HG03103 (cell line): Measurements from ENCODE around the gene CSMD2.

Experiments used
- ATAC-seq: cut with Tn5 transposase; IDR thresholded peaks from one replicate; pipeline ENCODE4 v1.9.1; 2021; ENCODE audit warnings: low read depth; ENCODE audit not compliant: unreplicated experiment

Gene CSMD2

DNA sequence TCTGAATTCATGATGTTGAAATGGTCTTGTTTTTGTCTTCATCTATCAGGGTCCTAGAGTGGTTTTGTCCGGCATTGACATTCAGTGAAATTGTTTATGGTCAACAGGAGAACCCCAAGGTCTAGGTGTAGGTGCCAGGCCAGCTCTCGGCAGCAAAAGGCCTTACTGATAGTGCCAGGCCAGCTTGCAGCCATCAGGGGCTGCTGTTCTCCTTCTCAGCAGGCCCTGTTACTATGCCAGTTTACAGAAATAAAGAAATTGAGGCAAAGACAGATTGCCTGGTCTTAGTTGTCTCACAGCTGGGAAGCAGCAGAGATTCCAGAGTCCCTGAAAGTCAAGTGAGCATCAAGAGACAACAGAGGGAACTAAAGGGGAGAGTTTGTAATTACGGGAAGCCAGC, 289.2 kb downstream of the CSMD2 start:
- ATAC-seq: no peak

- ATAC-seq: no peak
These were observed 290.4 kb downstream of the CSMD2 start for GRCh38 chr1:33874636-33875035.

GRCh38 chr1:33872683-33873082, 292.3 kb downstream of the CSMD2 start:
- ATAC-seq: no peak

- no peak for ATAC-seq
These were observed 292.8 kb downstream of the CSMD2 start for GRCh38 chr1:33872275-33872674.

DNA sequence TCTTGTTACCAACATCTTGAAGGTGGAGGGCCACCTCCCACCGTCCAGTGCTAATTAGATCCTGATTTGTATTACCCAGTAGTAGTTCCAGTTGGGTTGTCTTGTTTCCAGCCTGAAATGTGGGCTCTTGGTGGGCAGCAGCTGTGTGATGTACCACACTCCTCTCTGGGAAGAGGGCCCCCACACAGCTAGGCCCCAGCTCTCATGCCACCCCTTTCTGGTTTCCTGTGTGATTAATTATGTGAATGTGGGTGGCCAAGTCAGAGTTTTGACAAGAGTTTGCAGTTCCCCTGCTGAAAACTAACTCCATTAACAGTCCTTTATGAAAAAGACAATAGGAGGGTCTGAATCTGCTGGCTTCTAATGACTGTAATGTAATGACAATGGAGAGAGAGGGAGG, 297.3 kb downstream of the CSMD2 start:
- no peak for ATAC-seq

DNA sequence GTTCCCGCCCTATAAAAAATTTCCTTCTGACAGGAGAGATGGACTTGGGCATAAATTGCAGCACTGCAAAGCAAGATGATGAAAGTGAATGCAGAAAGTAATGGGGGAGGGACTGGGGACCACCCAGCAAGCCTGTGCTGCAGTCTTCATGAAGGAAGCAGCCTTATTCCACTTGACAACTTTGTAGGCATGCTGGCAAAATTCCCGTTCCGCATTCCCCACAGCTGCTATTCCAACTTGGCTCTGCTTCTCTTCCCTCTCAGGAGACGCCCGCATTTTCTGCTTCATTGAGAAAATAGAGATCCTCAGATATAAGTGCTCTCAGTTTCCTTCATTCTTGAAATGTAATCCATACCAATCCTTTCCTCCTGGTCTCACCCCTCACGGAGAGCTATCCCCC, 298.7 kb downstream of the CSMD2 start:
- no peak for ATAC-seq

GRCh38 chr1:33864460-33865389, 300.3 kb downstream of the CSMD2 start:
- no peak for ATAC-seq

DNA sequence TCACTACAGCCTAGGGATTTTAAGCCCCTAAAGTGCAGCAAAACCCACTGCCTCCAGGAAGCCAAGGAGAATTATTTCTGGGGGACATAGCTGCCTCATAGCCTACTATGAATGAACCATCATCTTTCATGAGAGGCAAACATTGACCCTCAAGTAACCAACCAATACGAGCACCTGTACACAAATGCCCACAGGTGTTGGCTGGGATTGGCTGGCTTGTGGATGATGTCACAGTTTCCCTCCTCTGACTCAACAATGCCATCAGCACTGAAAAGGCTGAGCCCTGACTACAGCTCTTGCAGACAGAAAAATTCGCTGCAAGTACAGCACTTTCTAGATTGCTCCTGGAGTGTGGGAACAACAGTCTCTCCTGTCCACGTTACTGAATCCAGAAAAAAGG, 301.3 kb downstream of the CSMD2 start, which contains the start of gene HMGB4:
TSS of gene HMGB4 (plus strand) at position 301 of the 400 bp plus-strand sequence. CDS start 113 bp downstream, outside the sequence.
- ATAC-seq: no peak

DNA sequence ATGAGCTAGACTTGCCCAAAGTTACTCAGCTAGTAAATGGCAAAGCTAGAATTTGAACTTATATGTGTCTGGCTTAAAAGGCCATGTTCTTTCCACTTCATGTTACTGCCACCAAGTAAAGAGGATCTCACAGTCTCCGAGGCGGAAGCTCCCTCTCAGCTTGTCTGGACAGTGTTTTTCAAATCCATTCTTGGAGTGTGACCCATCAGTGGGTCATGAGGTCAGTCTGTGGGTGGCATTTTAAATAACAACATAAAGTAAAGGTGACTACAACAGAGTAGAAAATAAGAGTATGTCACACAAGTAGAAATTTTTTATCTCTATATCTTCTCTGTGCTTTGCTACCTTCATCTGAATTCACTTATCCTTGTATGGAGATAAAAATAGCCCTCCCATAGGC, 304.4 kb downstream of the CSMD2 start:
- ATAC-seq: no peak

DNA sequence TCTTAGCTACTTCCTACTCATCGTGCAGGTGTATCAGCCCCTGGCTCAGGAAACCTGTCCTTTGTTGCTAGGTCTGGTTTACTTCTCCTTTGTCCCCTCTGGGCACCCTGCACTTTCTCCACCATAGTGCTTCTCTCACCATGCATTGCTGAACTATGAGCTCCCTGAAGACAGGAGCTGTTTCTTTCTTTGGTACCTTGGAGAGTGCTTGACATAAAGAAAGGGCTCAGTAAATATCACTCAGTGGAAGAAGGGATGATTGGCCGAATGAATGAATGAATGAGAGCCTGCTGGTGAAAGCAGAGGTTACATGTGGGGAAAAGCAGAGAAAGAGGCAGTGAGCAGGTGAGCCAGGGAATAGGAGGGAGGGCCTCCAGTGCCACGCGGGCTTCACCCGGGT, 310.9 kb downstream of the CSMD2 start:
- no peak for ATAC-seq

DNA sequence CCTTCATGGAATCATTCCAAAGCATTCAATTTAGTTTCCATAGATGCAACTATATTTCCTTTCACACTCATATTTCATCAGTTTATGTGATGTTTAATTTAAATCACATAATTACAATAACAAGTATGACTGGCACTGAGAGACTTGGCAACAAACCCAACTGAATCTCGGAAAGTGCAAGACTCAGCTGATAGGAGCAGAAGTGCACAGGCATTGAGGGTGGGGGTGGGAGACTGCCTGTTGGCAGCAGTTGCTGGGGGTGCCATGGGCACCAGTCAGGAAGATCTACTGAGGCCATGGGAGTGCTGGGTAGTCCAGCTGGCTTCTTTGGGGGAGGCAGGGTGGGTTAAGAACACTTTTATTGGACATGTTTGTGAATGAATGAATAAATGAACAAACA, 311.6 kb downstream of the CSMD2 start:
- no peak for ATAC-seq

DNA sequence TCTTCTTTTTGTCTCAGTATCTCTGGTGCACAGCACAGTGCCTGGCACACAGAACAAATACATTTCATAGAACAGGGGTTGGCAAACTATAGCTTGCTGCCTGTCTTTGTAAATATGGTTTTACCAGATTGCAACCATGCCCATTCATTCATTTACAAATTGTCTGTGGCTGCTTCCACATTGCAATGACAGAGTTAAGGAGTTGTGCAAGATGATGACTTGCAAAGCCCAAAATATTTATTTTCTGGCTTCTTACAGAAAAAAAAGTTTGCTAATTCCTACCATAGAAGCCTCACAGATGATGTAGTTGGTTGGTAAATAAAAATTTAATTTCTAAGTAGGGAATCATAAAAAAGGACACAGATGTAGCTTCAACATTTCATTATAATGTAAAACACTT, 312.3 kb downstream of the CSMD2 start:
- ATAC-seq: no peak

DNA sequence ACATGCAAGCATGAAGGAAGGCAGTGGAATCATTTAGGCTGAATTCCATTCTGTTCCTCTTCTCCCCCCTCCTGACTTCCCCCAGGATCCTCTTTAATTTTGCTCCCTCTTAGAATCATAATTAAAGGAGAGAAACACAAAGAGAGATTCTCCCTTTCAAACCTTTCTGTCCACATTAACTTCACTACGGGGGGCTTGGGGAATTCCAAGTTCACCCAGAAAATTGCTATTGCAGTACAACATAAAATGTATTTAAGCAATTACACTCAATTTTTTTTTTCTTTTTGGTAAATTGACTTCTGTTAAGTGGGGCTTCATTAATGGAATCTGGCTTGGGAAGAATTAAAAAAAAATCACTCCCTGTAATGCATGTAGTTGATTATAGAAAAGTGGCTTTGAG, 314.5 kb downstream of the CSMD2 start:
- no peak for ATAC-seq

DNA sequence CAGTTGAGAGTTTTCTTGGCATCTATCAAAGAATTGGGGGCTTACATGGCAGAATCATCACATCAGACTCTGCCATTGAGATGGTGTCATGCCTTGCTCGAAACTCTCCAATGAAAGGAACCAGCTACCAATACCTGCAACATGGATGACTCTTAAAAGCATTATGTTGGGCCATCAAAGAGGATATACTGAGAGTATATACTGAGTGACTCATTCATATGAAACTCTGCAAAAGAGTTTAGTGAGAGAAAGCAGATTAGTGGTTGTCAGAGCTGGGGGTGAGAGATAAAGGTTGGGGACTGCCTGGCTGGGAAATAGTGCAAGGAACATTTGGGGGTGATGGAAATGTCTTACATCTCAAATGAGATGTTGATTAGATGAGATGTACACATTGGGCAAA, 315.8 kb downstream of the CSMD2 start:
- ATAC-seq: no peak

DNA sequence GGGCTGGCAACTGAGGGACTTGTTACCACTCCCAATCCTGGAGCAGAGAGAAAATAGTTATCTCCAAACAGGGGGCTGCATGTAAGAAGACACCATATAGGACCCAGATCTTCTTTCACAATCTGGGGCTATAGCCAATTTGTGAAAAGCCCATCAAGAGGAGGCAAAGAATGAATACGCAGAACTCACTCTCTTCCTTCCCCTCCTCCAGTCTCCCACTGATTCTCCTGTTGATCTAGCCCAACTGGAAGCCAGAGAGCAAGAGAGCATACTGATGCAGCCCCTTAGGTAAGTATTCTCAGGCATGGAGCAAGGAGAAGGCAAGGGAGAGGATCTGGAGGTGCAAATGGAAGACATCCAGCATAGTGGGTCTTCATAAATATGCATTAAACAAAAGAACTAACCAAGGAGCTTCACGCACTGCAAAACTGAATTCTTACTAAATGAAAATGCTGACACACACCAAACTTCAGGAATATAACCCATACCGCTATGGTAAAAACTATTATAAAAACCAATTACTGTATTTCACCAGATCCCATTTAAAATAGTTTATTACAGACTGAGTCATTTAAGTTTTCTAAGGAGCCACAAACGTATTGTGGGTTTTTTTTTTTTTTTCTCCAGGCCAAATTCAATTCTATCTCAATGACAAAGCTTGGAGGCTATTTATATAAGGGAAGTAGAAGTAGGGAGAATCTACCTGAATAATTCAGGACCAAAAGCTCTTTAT, 316.7 kb downstream of the CSMD2 start:
- no peak for ATAC-seq

GRCh38 chr1:33846861-33847260, 318.2 kb downstream of the CSMD2 start:
- no peak for ATAC-seq

GRCh38 chr1:33844166-33844565, 320.9 kb downstream of the CSMD2 start:
- no peak for ATAC-seq

GRCh38 chr1:33842348-33842747, 322.7 kb downstream of the CSMD2 start:
- ATAC-seq: no peak

- ATAC-seq: no peak
These were observed 323.5 kb downstream of the CSMD2 start for GRCh38 chr1:33841494-33841893.

- ATAC-seq: no peak
These were observed 327.4 kb downstream of the CSMD2 start for GRCh38 chr1:33837635-33838034.

GRCh38 chr1:33836911-33837310, 328.1 kb downstream of the CSMD2 start:
- no peak for ATAC-seq

- ATAC-seq: no peak
These were observed 336.4 kb downstream of the CSMD2 start for GRCh38 chr1:33828654-33829053.
